MG63 (cell line): Measurements from ENCODE around the gene PRSS33. TPM values are rescaled to one million over a fixed set of nuclear protein-coding genes. Genes with fewer than 3 reads are reported as not detected.

Source experiments
- DNase-seq: peaks from one replicate; pipeline ENCODE4 v3.0.0-alpha.2; 2020
- H3K27me3 ChIP-seq: fragments of 250-450 bp; sonication (Bioruptor Pico); 2 replicates; pipeline ENCODE4 v1.5.1; 2020; ENCODE audit warnings: mild to moderate bottlenecking, moderate library complexity
- H3K36me3 ChIP-seq: fragments of 250-450 bp; sonication (Bioruptor Pico); 2 replicates; pipeline ENCODE4 v1.5.1; 2020; ENCODE audit warnings: mild to moderate bottlenecking, moderate library complexity
- H3K4me3 ChIP-seq: fragments of 250-450 bp; sonication (Bioruptor Pico); 2 replicates; pipeline ENCODE4 v1.5.1; 2020; ENCODE audit warnings: mild to moderate bottlenecking, moderate library complexity
- H3K9me3 ChIP-seq: fragments of 250-450 bp; sonication (Bioruptor Pico); 2 replicates; pipeline ENCODE4 v1.5.1; 2020; ENCODE audit warnings: mild to moderate bottlenecking, moderate library complexity
- total RNA-seq: library from RNA; depleted of rRNA; stranded (reverse); fragments of >200 nt; shearing (Covaris generic); gene quantifications from 2 replicates; pipeline ENCODE4 v1.2.3, GENCODE V29; 2014; ENCODE audit warnings: low replicate concordance

The PRSS33 gene
- total RNA-seq, 1 experiment from 2014 or later: not detected

DNA sequence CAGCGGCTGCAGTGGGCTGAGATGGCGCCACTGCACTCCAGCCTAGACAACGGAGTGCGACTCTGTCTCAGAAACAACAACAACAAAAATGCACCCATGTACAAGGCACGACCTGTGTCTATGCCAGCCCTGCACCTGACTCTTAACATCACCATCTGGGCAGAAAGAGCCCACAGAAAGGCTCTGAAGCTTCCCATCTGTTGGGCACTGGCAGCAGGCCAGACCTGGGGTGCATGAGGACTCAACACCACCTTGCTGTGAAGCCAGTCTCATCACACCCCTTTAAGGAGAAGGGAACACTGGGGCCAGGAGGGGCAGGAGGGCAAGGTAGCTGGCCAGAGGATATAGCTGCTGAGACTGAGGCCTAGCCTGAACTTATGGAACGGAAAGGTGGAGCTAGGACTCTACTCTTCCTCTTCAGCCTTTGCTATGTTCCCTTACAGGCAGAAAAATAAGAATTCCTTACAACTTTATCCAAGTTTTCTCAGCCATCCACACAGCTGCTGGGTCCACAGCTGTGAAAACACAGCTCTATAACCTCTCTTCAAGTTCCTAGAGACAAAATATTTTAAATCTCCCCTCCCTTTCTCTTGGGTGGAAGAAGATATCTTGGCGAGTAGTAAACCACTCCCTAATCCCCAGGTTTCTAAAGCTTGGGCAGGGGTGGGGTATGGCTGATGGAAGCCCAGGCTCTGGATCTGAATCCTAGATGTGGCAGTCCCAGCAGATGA is 13.0 kb downstream of the PRSS33 start:
- DNase-seq: no peak
- Histone ChIP-seq H3K4me3 (no peak overlapping the region), H3K36me3 (peaks cover 75% of the 10 kb centered on the region), H3K27me3 (no peaks in the 10 kb centered on the region), H3K9me3 (no peaks in the 10 kb centered on the region)

DNA sequence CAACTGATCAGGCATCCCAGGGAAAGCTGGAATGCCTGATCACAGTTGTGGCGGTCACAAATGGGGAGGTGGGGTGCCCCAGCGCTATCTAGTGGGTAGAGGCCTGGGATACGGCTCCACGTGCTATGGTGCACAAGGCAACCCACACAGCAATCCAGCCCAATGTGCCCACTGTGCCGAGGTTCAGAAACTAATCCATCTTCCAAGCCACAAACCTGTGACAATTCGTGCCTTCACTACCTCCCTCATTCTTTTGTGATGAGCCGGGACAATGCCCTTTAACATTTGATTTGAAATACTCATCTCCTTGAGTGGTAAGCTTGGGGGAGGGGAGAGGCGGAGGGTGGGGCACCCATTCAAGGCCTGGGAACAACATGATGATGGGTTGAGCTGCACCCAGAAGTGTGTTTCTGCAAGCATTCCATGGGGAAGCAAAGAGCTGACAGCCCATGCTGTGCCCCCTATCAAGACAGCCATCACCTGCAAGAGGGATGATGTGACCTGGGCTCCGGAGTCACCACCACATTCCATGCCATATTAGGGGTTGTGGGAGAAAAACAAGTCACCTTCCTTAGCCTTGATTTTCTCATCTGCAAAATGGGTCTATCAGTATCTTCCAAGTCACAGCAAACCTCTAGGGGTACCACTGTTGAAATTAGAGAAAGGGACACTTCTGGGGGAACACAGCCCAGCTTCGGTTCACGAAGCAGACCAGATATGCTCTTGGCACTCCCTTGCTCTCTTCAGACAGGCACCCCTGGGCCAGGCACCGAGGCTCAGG is 14.0 kb downstream of the PRSS33 start:
- Histone ChIP-seq H3K36me3 (peaks cover 80% of the 10 kb centered on the region), H3K4me3 (no peak overlapping the region), H3K9me3 (no peaks in the 10 kb centered on the region), H3K27me3 (no peaks in the 10 kb centered on the region)
- no peak for DNase-seq

DNA sequence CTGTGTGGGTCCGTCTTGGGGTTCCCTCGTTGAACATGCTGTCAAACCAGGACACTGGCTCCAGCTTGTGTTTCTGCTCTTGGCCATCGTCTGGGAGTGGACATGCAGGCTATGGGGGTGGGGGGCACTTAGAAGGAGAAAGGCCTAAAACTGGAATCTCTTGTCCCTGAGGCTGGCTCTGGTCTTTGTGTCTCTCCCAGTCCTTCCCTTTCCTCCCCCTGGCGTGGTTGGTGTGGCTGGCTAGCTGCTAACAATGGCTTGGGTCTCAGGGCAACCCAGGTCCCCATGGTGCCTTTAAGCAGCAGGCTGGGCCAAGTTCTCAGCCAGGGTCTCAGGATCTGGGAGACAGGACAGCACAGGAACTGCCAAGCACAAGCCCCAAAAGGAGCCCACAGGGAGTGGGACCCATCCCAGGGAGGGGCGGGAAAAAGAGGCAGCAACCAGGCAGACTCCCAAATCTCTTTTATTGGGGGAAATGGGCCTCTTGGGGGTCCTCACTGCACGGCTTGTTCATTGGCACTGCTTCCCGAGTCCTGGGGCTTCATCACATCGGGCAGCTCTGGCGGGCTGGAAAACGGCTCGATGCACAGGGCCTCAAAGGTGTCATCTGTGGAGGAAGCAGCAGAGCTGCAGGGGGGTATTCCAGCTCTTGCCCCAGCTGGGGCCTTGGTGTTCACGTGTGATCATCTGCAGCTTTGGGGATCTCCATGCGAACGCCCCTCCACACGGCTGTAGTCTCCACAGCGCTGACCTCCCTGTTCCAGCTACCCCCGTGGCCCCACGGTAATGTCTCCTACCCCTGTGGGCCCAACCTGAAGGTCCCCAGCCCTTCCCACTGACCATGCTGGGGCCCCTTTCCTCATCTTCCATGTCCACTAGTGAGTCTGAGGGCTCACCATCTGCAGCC is 15.6 kb downstream of the PRSS33 start:
- Histone ChIP-seq H3K36me3 (peaks cover 87% of the 10 kb centered on the region), H3K4me3 (no peak overlapping the region), H3K9me3 (no peaks in the 10 kb centered on the region), H3K27me3 (no peaks in the 10 kb centered on the region)
- DNase-seq: no peak

DNA sequence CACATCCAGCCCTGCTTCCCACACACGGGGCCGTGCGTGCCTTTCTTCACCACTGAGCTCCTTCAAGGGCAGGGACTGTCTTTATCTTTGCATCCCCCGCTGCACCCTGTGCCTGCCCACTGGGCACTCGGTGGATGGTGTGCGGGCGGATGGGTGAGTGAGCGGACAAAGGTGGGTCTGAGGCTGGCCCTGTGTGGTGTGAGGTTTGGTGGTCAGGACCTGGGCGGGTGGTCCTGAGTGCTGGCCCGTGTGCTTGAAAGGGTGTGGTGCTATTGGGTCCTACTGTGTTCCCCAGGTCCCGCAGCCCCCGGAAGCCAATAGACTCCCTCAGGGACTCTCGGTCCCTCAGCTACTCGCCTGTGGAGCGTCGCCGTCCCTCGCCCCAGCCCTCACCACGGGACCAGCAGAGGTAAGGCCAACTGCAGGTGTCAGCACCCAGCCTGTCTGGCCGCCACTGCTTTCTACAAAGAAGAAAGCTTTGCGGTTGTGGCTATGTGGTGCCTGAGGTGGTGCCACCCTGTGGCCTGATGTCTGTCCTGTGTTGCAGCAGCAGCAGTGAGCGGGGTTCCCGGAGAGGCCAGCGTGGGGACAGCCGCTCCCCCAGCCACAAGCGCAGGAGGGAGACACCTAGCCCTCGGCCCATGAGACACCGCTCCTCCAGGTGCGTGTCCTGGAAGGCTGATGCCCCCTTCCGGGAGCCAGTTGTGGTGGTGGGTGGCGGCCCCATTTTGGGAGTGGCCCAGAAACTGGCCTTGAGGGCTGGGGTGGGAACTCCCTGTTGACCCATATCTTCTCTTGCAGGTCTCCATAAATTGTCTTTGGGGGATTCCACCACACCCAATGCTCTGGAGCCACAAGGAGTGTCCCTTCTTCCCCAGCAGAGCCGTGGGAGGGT is 17.1 kb downstream of the PRSS33 start:
- Histone ChIP-seq H3K36me3 (peaks cover 92% of the 10 kb centered on the region), H3K4me3 (no peak overlapping the region), H3K9me3 (no peaks in the 10 kb centered on the region), H3K27me3 (no peaks in the 10 kb centered on the region)
- no peak for DNase-seq

DNA sequence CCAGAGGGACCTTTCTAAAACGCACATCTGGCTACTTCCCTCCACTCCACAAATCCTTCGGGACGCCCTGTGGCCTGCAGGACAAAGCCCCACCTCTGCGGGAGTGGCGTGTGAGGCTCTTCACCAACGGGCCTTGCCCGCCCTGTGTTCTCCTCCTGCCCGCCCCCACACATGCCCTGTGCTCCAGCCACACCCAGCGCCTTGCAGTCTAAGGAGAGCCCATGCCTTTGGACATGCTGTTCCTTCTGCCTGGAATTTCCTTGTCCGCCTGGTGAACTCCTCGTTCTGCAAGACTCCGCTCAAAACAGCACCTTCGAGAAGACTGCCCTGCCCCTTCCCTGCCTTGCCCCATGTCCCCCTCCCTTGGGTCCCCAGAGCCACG is 17.7 kb downstream of the PRSS33 start:
- Histone ChIP-seq H3K4me3 (no peak overlapping the region), H3K27me3 (no peaks in the 10 kb centered on the region), H3K36me3 (peaks cover 94% of the 10 kb centered on the region), H3K9me3 (no peaks in the 10 kb centered on the region)
- DNase-seq: no peak

DNA sequence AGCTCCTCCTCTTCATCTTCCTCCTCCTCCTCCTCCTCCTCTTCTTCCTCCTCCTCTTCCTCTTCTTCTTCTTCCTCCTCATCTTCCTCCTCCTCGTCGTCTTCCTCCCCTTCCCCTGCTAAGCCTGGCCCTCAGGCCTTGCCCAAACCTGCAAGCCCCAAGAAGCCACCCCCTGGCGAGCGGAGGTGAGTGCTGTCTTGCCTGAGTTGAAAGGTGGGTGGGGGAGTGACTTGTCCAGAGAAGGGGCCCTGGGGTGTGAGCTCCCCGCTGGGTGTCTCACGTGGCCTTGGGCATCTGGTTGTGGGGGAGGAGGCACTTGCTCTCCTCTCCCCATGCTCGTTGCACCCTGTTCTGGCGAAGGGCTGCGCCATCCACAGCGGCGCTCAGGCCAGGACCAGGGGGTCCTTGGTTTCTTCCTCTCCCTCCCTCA is 18.2 kb downstream of the PRSS33 start:
- H3K4me3 ChIP-seq: no peak overlapping the region
- no peaks in the 10 kb centered on the region for H3K9me3 ChIP-seq
- peaks cover 94% of the 10 kb centered on the region for H3K36me3 ChIP-seq
- no peaks in the 10 kb centered on the region for H3K27me3 ChIP-seq
- no peak for DNase-seq

DNA sequence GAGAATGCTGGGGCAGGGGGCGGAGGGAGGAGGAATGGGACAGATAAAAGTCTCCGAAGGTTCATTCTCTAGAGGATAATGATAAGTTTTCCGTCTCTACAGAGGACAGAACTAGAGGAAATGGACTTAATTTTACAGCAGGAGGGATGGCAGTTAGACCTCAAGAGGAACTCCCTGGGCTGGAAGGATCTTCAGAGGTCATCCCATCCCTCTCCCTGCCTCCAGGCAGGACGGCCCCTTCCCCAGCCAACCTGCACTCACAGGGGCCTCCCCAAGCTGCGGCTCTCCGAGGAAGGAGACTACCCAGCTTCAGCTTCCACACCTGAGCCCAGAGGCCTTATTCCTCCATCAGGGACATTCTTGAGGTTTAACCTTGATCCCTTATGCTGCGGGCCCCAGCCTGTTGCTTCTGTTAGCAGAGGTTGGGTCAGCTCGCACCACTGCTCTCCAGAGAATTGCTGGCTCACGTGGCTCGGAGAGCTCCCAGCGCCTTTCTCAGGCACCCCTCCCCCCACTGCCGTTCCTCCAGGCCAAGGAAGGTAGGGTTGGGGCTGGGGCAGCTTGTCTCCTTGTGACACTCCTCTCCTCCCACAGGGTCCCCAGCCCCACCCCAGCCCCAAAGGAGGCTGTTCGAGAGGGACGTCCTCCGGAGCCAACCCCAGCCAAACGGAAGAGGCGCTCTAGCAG is 18.8 kb downstream of the PRSS33 start:
- Histone ChIP-seq H3K27me3 (no peaks in the 10 kb centered on the region), H3K36me3 (peaks cover 94% of the 10 kb centered on the region), H3K4me3 (no peak overlapping the region), H3K9me3 (no peaks in the 10 kb centered on the region)
- DNase-seq: no peak

DNA sequence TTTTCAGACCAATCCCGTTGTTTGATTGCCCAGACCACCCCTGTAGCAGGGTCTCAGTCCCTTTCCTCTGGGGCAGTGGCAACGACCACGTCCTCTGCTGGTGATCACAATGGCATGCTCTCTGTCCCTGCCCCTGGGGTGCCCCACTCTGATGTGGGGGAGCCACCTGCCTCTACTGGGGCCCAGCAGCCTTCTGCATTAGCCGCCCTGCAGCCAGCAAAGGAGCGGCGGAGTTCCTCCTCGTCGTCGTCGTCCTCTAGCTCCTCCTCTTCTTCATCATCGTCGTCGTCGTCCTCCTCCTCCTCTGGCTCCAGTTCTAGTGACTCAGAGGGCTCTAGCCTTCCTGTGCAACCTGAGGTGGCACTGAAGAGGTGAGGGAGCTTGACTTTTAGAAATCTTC is 19.5 kb downstream of the PRSS33 start:
- H3K27me3 ChIP-seq: no peaks in the 10 kb centered on the region
- H3K9me3 ChIP-seq: no peaks in the 10 kb centered on the region
- no peak for DNase-seq
- H3K36me3 ChIP-seq: peaks cover 94% of the 10 kb centered on the region
- no peak overlapping the region for H3K4me3 ChIP-seq

DNA sequence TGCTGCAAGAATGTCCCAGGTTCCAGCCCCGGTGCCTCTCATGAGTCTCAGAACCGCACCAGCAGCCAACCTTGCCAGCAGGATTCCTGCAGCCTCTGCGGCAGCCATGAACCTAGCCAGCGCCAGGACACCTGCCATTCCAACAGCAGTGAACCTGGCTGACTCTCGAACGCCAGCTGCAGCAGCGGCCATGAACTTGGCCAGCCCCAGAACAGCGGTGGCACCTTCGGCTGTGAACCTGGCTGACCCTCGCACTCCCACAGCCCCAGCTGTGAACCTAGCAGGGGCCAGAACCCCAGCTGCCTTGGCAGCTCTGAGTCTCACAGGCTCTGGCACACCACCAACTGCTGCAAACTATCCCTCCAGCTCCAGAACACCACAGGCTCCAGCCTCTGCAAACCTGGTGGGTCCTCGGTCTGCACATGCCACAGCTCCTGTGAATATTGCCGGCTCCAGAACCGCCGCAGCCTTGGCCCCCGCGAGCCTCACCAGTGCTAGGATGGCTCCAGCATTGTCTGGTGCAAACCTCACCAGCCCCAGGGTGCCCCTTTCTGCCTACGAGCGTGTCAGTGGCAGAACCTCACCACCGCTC is 20.1 kb downstream of the PRSS33 start:
- Histone ChIP-seq H3K36me3 (peaks cover 97% of the 10 kb centered on the region), H3K4me3 (no peak overlapping the region), H3K27me3 (no peaks in the 10 kb centered on the region), H3K9me3 (no peaks in the 10 kb centered on the region)
- DNase-seq: no peak

DNA sequence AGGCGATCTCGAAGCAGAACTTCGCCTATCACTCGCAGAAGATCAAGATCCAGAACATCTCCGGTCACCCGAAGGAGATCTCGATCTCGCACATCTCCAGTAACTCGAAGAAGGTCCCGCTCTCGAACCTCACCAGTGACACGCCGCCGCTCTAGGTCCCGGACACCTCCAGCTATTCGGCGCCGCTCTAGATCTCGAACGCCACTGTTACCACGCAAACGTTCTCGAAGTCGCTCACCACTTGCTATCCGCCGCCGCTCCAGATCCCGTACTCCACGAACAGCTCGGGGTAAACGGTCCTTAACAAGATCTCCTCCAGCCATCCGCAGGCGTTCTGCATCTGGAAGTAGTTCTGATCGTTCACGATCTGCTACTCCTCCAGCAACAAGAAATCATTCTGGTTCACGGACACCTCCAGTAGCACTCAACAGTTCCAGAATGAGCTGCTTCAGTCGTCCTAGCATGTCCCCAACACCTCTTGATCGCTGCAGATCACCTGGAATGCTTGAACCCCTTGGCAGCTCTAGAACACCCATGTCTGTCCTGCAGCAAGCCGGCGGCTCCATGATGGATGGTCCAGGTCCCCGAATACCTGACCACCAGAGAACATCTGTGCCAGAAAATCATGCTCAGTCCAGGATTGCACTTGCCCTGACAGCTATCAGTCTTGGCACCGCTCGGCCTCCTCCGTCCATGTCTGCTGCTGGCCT is 20.8 kb downstream of the PRSS33 start:
- Histone ChIP-seq H3K9me3 (no peaks in the 10 kb centered on the region), H3K4me3 (no peak overlapping the region), H3K36me3 (peaks cover 97% of the 10 kb centered on the region), H3K27me3 (no peaks in the 10 kb centered on the region)
- DNase-seq: no peak

DNA sequence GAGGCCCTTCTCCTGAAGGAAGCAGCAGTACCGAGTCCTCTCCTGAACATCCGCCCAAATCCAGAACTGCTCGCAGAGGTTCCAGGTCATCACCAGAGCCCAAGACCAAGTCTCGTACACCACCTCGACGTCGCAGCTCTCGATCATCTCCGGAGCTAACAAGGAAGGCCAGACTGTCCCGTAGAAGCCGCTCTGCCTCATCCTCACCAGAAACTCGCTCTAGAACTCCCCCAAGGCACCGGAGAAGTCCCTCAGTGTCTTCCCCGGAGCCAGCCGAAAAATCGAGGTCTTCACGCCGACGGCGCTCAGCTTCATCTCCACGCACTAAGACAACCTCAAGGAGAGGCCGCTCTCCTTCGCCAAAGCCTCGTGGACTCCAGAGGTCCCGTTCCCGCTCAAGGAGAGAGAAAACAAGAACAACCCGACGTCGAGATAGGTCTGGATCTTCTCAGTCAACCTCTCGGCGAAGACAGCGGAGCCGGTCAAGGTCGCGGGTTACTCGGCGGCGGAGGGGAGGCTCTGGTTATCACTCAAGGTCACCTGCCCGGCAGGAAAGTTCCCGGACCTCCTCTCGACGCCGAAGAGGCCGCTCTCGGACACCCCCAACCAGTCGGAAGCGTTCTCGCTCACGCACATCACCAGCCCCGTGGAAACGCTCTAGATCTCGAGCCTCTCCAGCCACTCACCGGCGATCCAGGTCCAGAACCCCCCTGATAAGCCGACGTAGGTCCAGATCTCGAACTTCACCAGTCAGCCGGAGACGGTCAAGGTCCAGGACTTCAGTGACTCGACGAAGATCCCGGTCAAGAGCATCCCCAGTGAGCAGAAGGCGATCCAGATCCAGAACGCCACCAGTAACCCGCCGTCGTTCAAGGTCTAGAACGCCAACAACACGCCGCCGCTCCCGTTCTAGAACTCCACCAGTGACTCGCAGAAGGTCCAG is 21.6 kb downstream of the PRSS33 start:
- no peak for DNase-seq
- Histone ChIP-seq H3K9me3 (no peaks in the 10 kb centered on the region), H3K27me3 (no peaks in the 10 kb centered on the region), H3K4me3 (no peak overlapping the region), H3K36me3 (peaks cover 100% of the 10 kb centered on the region)

DNA sequence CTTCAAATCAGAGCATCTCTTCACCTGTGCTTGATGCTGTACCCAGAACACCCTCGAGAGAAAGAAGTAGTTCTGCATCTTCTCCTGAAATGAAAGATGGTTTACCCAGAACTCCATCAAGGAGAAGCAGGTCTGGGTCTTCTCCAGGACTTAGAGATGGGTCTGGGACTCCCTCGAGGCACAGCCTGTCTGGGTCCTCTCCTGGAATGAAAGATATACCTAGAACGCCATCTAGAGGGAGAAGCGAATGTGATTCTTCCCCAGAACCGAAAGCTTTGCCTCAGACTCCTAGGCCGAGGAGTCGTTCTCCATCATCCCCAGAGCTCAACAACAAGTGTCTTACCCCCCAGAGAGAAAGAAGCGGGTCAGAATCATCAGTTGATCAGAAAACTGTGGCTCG is 22.6 kb downstream of the PRSS33 start:
- H3K4me3 ChIP-seq: no peak overlapping the region
- H3K9me3 ChIP-seq: no peaks in the 10 kb centered on the region
- H3K27me3 ChIP-seq: no peaks in the 10 kb centered on the region
- peaks cover 100% of the 10 kb centered on the region for H3K36me3 ChIP-seq
- no peak for DNase-seq

DNA sequence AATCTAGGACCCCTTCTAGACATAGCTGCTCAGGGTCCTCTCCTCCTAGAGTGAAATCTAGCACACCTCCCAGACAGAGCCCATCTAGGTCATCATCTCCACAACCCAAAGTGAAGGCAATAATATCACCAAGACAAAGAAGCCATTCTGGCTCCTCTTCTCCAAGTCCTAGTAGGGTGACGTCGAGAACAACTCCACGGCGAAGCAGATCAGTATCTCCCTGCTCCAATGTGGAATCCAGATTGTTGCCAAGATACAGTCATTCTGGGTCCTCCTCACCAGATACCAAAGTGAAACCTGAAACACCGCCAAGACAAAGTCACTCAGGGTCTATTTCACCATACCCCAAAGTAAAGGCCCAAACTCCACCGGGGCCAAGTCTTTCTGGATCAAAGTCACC is 24.2 kb downstream of the PRSS33 start:
- no peaks in the 10 kb centered on the region for H3K9me3 ChIP-seq
- peaks cover 100% of the 10 kb centered on the region for H3K36me3 ChIP-seq
- DNase-seq: no peak
- H3K27me3 ChIP-seq: no peaks in the 10 kb centered on the region
- no peak overlapping the region for H3K4me3 ChIP-seq

DNA sequence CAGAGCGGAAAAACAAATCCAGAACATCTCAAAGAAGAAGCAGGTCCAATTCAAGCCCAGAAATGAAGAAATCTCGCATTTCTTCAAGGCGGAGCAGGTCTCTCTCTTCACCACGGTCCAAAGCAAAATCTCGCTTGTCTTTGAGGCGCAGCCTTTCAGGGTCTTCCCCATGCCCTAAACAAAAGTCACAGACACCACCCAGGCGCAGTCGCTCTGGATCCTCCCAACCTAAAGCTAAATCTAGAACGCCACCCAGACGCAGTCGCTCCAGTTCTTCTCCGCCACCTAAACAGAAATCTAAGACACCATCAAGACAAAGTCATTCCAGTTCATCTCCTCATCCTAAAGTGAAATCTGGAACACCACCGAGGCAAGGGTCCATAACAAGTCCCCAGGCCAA is 24.6 kb downstream of the PRSS33 start:
- H3K9me3 ChIP-seq: no peaks in the 10 kb centered on the region
- no peak overlapping the region for H3K4me3 ChIP-seq
- H3K27me3 ChIP-seq: no peaks in the 10 kb centered on the region
- no peak for DNase-seq
- H3K36me3 ChIP-seq: peaks cover 100% of the 10 kb centered on the region
